ENCODE data around the gene SLC5A2.
"Not testable (repeated sequence)": the region's sequence is repeated elsewhere in the genome, so short reads cannot be mapped to it uniquely, and the experiment has no call there.

Gene SLC5A2

GRCh38 chr16:31532120-31532519 is 49.2 kb downstream of the SLC5A2 start:
- DNase-seq, result no peak

GRCh38 chr16:31532896-31533295 is 50.0 kb downstream of the SLC5A2 start:
- no peak for DNase-seq

- no peak for DNase-seq
These were observed 52.8 kb downstream of the SLC5A2 start for GRCh38 chr16:31535737-31536136.

GRCh38 chr16:31536804-31537361 is 54.0 kb downstream of the SLC5A2 start:
- DNase-seq, result no peak

- DNase-seq, result no peak
These were observed 54.7 kb downstream of the SLC5A2 start for GRCh38 chr16:31537362-31538242.

GRCh38 chr16:31538243-31538598 is 55.3 kb downstream of the SLC5A2 start:
- DNase-seq, result not testable (repeated sequence)

- not testable (repeated sequence) for DNase-seq
These were observed 56.8 kb downstream of the SLC5A2 start for GRCh38 chr16:31539762-31540161.
